ENCODE data around the gene IL1RN.

The IL1RN gene

GRCh38 chr2:113173542-113174375, 46.4 kb downstream of the IL1RN start, which contains the start of gene PSD4:
Gene PSD4 (plus strand): TSS chr2:113173971. CDS start chr2:113182457, 8,486 bp downstream.
- peak; percentile 74 for DNase-seq (ENCODE audit: low read depth)

GRCh38 chr2:113174376-113174750, 47.0 kb downstream of the IL1RN start:
- DNase-seq (ENCODE audit: low read depth) = no peak

GRCh38 chr2:113175042-113175628, 47.7 kb downstream of the IL1RN start:
- DNase-seq (ENCODE audit: low read depth) = no peak

GRCh38 chr2:113175736-113176695, 48.6 kb downstream of the IL1RN start:
- DNase-seq (ENCODE audit: low read depth) = no peak

GRCh38 chr2:113176696-113177355, 49.4 kb downstream of the IL1RN start:
- no peak for DNase-seq (ENCODE audit: low read depth)

GRCh38 chr2:113178069-113178746, 50.8 kb downstream of the IL1RN start:
- DNase-seq (ENCODE audit: low read depth) = no peak

GRCh38 chr2:113178891-113179290, 51.5 kb downstream of the IL1RN start:
- DNase-seq (ENCODE audit: low read depth) = no peak

GRCh38 chr2:113179446-113180045, 52.1 kb downstream of the IL1RN start:
- DNase-seq (ENCODE audit: low read depth) = no peak

GRCh38 chr2:113180131-113180946, 52.9 kb downstream of the IL1RN start:
- DNase-seq (ENCODE audit: low read depth) = no peak

GRCh38 chr2:113181258-113182051, 54.1 kb downstream of the IL1RN start:
- no peak for DNase-seq (ENCODE audit: low read depth)

- DNase-seq (ENCODE audit: low read depth) = no peak
Measured at GRCh38 chr2:113182471-113183260, 55.3 kb downstream of the IL1RN start.

GRCh38 chr2:113183264-113183663, 55.9 kb downstream of the IL1RN start:
- DNase-seq (ENCODE audit: low read depth) = no peak

Measured in stimulated activated CD8-positive, alpha-beta memory T cell treated with anti-CD3 and anti-CD28 coated beads, Interleukin-12 subunit alpha, Interleukin-12 subunit beta, amount 100 ng/mL, for 4 hours (primary cell).